MG63 (cell line): ENCODE data around the gene MSMO1. TPM values are rescaled to one million over a fixed set of nuclear protein-coding genes. Genes with fewer than 3 reads are reported as not detected.
"Not testable (repeated sequence)": the region's sequence is repeated elsewhere in the genome, so short reads cannot be mapped to it uniquely, and the experiment has no call there.

Source experiments
- DNase-seq: peaks from one replicate; pipeline ENCODE4 v3.0.0-alpha.2; 2020
- H3K27me3 ChIP-seq: fragments of 250-450 bp; sonication (Bioruptor Pico); 2 replicates; pipeline ENCODE4 v1.5.1; 2020; ENCODE audit warnings: mild to moderate bottlenecking, moderate library complexity
- H3K36me3 ChIP-seq: fragments of 250-450 bp; sonication (Bioruptor Pico); 2 replicates; pipeline ENCODE4 v1.5.1; 2020; ENCODE audit warnings: mild to moderate bottlenecking, moderate library complexity
- H3K4me3 ChIP-seq: fragments of 250-450 bp; sonication (Bioruptor Pico); 2 replicates; pipeline ENCODE4 v1.5.1; 2020; ENCODE audit warnings: mild to moderate bottlenecking, moderate library complexity
- H3K9me3 ChIP-seq: fragments of 250-450 bp; sonication (Bioruptor Pico); 2 replicates; pipeline ENCODE4 v1.5.1; 2020; ENCODE audit warnings: mild to moderate bottlenecking, moderate library complexity
- total RNA-seq: library from RNA; depleted of rRNA; stranded (reverse); fragments of >200 nt; shearing (Covaris generic); gene quantifications from 2 replicates; pipeline ENCODE4 v1.2.3, GENCODE V29; 2014; ENCODE audit warnings: low replicate concordance

Gene MSMO1
- total RNA-seq, 1 experiment from 2014 or later = 58.1 TPM

DNA sequence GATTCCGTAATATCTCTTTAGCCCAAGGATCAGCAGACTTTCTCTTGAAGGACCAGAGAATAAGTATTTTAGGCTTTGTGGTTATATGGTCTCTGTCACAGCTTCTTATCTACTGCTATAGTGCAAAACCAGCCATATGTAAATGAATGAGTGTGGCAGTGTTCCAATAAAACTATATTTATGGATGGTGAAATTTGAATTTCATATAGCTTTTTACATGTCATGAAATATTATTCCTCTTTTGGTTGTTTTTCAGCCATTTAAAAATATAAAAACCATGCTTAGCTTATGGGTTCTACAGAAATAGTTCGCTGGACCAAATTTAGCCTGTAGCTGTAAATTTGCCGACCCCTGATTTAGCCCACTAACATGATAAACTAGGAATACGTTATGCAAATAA, 18.0 kb upstream of the MSMO1 start:
- no peak for DNase-seq
- H3K4me3 ChIP-seq = no peak overlapping the region
- H3K27me3 ChIP-seq = no peaks in the 10 kb centered on the region
- no peaks in the 10 kb centered on the region for H3K36me3 ChIP-seq
- H3K9me3 ChIP-seq = no peaks in the 10 kb centered on the region

DNA sequence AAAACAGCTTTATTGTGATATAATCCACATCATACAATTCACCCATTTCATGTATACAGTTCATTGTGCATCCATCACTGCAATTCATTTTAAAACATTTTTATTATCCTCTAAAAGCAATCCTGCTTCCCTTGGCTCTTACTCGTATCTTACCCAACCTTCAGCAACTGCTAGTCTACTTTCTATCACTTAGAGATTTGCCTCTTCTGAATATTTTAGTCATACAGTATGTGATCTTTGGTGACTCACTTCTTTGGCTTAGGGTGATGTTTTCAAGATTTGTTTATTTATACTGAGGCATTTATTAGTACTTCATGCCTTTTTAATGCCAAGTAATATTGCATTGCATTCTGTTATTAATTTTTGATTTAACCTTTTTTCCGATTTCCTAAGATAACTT, 15.0 kb upstream of the MSMO1 start:
- Histone ChIP-seq H3K27me3 (no peaks in the 10 kb centered on the region), H3K36me3 (no peaks in the 10 kb centered on the region), H3K9me3 (no peaks in the 10 kb centered on the region), H3K4me3 (no peak overlapping the region)
- no peak for DNase-seq

DNA sequence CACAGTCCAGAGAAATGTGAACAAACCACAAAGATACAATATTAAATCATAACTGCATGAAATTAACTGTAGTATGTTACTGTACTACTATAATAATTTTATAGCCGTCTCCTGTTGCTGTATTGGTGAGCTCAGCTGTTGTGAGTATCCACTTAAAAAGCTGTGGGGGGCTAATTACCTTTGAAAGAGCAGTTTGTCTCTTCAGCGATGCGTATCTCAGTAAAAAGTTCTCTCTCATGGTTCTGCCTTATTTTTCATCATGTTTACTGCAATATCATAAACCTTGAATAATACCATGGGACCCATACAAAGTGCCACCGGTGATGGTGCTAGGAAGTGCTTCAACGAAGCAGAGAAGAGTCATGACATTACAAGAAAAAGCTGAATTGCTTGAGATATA, 8.4 kb upstream of the MSMO1 start:
- no peak for DNase-seq
- Histone ChIP-seq H3K36me3 (no peaks in the 10 kb centered on the region), H3K9me3 (no peaks in the 10 kb centered on the region), H3K27me3 (no peaks in the 10 kb centered on the region), H3K4me3 (no peak overlapping the region)

DNA sequence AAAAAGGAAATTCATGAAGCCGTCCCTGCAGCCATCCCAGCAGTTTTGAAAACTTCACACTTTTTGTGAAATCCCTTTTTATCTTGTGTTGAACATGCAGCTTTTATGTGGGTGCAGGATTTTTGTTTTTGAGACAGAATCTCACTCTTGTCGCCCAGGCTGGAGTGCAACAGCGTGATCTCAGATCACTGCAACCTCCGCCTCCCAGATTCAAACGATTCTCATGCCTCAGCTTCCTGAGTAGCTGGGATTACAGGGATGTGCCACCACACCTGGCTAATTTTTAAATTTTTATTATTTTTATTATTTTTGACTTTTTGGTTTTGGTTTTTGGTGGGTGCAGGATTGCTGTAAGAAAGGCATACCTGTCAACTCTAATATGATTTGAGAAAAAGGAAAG, 8.0 kb upstream of the MSMO1 start:
- Histone ChIP-seq H3K4me3 (no peak overlapping the region), H3K9me3 (no peaks in the 10 kb centered on the region), H3K27me3 (no peaks in the 10 kb centered on the region), H3K36me3 (no peaks in the 10 kb centered on the region; the same call in 1 of the 2 replicates)
- DNase-seq = no peak

DNA sequence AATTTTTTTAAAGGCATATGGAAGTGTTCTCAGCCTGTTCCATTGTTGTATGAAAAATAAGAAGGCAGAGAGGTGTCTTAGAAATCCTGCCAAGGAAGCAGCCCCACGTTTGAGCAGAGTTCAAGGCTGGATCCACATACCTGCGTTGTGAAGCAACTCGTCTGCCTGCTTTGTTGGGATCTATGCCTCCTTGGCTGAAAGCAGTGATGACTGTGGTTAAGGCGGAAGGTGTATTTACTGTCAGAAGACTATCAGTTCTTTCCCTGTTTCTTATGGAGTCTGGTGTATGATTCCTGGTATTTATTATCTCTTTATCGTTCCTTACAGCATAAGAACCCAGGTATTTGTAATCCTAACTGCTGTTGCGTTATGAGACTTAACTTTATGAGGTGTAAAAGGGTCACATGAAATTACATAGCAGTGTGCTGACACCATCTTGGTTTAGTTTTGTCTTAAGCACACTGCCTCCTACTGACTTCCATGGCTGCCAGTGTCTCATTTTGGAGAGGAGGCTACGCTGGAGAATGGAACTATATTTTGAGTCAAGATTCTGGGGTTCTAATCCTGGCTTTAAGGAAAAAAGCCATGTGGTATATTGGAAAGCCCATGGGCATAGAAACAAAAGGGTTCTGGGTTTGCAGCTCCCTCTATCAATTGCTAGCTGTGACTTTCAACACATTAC, 3.1 kb upstream of the MSMO1 start:
- Histone ChIP-seq H3K36me3 (peaks cover 3% of the 10 kb centered on the region; the same call in 1 of the 2 replicates), H3K9me3 (peaks cover 9% of the 10 kb centered on the region), H3K4me3 (no peak overlapping the region), H3K27me3 (no peaks in the 10 kb centered on the region)
- no peak for DNase-seq

DNA sequence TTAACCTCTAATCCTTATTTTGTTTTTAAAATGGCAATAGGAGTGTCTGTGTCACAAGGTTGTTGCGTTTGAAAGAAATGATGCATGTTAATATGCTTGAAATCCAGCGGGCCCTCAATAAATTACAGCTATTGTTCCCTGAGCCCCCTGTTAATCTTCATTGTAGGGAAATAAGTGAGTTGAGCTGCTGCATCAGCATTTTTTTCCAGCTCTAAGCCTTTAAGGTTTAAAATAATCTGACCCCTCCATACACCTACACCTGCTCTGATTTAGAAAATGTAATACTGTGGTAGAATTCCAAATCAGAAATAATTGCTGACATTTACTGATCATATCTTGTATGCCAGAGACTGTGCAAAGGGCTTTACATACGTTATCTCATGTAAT, 2.6 kb upstream of the MSMO1 start:
- no peak for DNase-seq
- Histone ChIP-seq H3K27me3 (no peaks in the 10 kb centered on the region), H3K36me3 (peaks cover 3% of the 10 kb centered on the region; the same call in 1 of the 2 replicates), H3K4me3 (no peak overlapping the region), H3K9me3 (peaks cover 9% of the 10 kb centered on the region)

DNA sequence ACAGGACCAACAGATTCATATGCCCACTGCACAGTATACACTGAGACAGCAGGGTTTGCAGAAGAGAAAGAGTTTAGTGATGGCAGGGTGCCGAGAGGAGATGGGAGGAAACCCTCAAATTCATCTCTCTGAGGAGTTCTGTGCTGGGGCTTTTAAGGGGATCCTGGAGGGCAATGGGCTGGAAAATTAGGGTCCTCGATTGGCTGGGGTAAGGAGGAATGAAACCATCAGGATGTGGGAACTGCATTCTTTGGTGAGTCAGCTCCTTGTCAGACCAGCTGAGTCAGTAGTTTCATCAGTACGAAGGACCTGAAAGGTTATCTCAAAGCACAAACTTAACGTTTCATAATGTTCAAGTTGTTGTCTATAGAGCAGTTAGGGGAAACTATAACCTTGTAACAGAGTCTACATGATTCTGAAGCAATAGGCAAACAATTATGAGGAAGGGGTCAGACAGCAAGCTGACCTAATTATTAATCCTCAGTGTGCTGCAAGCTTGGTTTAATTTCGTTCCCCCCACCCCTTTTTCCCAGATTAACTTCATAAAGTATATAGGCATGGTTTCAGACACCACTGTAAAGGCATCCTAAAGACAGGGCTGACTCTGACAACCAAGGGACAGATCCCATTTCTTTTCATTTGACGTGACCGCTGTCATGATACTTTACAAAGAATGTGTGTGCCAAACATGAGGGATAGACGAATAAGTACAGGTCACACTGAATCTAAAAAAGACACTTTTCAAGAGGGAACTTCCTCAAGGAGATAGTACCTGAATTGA, 1.5 kb upstream of the MSMO1 start:
- Histone ChIP-seq H3K27me3 (no peaks in the 10 kb centered on the region), H3K9me3 (peaks cover 9% of the 10 kb centered on the region), H3K36me3 (peaks cover 3% of the 10 kb centered on the region), H3K4me3 (no peak overlapping the region; the same call in 1 of the 2 replicates)
- peak; percentile 28 for DNase-seq

DNA sequence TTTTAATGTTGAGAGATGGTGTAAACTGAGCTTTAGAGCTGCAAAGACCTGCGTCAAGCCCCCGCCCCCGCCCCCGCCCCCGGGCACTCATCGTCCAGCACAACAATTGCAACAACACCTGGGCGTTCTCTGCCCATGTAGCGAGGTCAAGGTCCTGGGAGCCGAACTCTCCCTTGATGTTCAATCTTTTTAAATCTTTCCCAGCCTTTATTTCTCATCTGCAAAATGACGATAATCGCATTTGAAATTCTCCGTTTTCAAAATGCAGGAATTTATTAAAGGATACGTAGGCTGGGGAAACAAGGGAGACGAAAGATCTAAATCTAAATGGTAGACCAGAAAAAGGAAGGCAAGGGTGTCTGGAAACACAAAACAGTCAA, 648 bp upstream of the MSMO1 start:
- Histone ChIP-seq H3K9me3 (peaks cover 9% of the 10 kb centered on the region), H3K4me3 (peak overlapping the region; percentile 93), H3K36me3 (peaks cover 3% of the 10 kb centered on the region), H3K27me3 (no peaks in the 10 kb centered on the region)
- peak; percentile 7 for DNase-seq

DNA sequence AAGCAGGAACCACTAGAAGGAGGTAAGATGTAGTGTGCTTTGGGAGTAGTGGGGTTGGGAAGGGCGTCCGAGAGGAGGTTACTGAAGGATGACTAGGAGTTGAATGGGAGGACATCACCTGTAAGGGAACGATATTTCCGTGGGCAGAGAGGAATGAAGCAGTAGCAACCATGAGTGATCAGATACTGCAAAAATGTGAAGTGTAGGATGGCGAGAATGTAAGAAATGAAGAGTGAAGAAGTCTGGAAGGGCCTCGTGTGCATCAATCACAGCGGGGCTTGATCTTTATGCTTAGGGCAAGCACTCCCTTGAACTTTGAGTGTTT, 594 bp downstream of the MSMO1 start:
- Histone ChIP-seq H3K9me3 (peaks cover 9% of the 10 kb centered on the region), H3K27me3 (no peaks in the 10 kb centered on the region), H3K36me3 (peaks cover 4% of the 10 kb centered on the region), H3K4me3 (peak overlapping the region; percentile 93)
- no peak for DNase-seq

DNA sequence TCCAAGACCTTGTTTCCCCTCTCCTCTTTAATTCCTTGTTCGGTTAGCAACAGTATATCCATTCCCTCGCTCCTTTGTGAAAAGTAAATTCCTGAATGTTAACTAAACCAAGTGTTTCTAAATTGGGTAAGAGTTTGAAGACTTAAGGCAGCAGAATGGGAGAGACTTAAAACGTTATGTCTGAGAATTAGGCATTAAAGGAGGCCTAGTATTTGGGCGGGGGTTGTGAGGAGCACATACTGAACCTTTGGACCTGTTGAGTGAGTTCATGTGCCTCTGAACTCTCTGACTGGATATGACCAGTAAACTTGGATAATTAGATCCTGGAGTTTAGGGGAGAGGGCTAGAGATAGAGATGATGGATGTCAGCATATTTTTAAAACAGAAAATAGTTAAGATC, 1.2 kb downstream of the MSMO1 start:
- DNase-seq = no peak
- no peaks in the 10 kb centered on the region for H3K27me3 ChIP-seq
- peaks cover 9% of the 10 kb centered on the region for H3K9me3 ChIP-seq
- peaks cover 11% of the 10 kb centered on the region for H3K36me3 ChIP-seq
- H3K4me3 ChIP-seq = peak overlapping the region; percentile 93

DNA sequence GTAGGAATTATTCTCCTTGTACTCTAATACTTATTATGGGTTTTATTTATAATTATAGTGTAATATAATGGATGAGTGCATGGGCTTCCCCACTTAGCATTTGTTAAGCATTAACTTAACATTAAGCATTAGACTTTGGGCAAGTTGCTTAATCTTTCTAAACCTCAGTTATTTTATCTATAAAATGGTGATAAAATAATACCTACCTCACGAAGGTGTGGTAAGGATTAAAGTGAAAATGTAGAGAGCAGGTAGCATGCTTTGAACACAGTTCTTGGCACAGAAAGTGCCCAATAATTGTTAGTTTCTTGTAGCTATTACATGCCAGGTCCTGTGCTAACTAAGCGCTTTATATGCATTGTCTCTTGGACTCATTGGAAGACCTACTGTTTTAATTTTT, 2.6 kb downstream of the MSMO1 start:
- Histone ChIP-seq H3K36me3 (peaks cover 13% of the 10 kb centered on the region), H3K9me3 (peaks cover 7% of the 10 kb centered on the region), H3K27me3 (no peaks in the 10 kb centered on the region), H3K4me3 (no peak overlapping the region)
- no peak for DNase-seq

DNA sequence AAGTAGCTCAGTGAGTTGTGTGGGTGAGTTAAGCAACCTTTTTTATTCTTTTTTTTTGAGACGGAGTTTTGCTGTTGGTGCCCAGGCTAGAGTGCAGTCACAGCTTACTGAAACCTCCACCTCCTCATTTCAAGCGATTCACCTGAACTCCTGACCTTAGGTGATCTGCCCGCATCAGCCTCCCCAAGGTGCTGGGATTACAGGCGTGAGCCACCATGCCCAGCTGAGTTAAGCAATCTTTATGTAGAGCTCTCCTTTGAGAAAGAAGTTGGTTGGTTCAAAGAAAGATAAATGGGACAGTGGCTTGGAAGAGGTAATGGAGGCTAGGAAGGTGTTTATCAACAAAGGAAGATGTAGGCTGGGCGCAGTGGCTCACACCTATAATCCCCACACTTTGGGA, 3.2 kb downstream of the MSMO1 start:
- no peak for DNase-seq
- peaks cover 11% of the 10 kb centered on the region for H3K36me3 ChIP-seq
- H3K27me3 ChIP-seq = no peaks in the 10 kb centered on the region
- H3K4me3 ChIP-seq = no peak overlapping the region
- peaks cover 1% of the 10 kb centered on the region for H3K9me3 ChIP-seq

DNA sequence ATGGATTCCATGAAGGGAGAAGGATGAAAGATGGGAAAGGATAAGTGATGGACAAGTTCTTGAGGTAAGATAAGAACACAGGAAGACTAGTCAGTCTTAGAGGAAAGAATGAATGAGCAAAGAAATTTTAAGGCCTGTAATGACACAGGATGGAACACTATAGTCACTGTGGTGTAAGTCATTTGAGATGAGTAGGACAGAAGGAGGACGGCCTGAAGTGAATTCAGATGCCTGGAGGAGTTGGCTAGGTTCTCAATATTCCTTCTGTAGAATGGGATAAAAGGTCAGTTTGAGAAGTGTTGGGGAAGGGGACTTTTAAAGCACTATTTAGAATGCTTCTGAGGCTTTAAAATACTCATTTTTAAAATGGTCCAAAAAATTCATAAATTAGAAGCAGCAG, 3.9 kb downstream of the MSMO1 start:
- H3K27me3 ChIP-seq = no peaks in the 10 kb centered on the region
- no peak overlapping the region for H3K4me3 ChIP-seq
- DNase-seq = no peak
- peaks cover 11% of the 10 kb centered on the region for H3K36me3 ChIP-seq
- H3K9me3 ChIP-seq = no peaks in the 10 kb centered on the region

DNA sequence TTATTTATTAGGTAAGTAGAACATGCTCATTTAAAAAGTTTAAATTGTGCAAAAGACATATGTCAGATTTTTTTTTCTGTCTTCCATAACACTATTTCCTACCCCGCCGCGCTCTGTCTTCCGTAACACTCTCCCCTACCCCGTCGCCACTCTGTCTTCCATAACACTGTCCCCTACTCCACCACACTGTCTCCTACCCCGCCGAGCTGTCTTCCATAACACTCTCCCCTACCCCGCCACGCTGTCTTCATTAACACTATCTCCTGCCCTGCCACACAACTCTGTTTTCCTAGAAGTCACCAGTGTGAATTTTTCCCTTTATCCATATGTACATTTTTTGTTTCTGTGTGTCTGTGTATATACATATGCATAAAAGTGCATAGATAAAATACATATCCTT, 4.4 kb downstream of the MSMO1 start:
- Histone ChIP-seq H3K27me3 (no peaks in the 10 kb centered on the region), H3K4me3 (no peak overlapping the region), H3K36me3 (peaks cover 11% of the 10 kb centered on the region), H3K9me3 (no peaks in the 10 kb centered on the region)
- DNase-seq = no peak

DNA sequence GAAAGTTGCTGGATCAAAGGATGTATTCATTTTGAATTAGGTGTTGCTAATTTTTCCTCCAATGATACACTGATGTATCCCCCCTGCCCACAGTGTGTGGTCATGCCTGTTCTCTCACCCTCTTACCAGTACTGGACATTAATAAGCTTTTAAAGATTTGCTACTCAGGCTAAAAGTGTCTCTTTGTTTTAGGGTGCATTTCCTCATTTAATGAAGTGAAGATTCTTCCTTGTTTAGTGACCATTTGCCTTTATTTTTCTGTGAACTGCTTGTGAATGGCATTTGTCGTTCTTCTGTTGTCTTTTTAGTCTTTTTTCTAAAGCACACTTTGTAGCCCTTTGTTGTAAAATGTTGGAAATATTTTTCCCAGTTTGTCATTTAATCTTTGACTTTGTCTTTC, 5.0 kb downstream of the MSMO1 start:
- Histone ChIP-seq H3K27me3 (no peaks in the 10 kb centered on the region), H3K9me3 (no peaks in the 10 kb centered on the region), H3K4me3 (no peak overlapping the region), H3K36me3 (peaks cover 11% of the 10 kb centered on the region)
- DNase-seq = no peak

DNA sequence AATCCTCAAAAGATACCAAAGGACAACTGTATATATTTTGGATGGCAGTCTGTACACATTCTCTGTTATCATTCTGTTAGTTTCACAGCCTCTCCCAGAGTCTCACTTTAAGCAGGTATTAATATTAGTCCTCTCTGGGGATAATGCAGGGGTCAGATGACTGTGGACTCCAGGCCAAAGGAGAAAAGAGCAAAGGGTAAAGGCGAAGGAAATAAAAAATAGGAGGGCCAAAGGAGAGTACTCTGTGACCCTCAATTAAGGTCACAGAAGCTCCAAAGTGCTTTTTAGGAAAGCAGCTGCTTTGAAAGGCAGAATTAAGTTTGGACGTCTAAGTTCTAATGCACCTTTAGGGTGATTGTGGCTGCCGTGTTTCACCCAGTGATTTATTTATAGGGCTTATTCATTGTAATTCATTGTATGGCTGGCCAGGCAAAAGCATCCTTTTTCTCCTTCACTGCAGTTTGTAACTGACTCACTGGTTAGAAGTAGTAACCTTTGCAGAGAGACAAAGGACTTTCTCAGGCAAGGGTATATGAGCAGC, 7.8 kb downstream of the MSMO1 start:
- Histone ChIP-seq H3K36me3 (peaks cover 29% of the 10 kb centered on the region), H3K4me3 (no peak overlapping the region), H3K27me3 (no peaks in the 10 kb centered on the region), H3K9me3 (no peaks in the 10 kb centered on the region)
- DNase-seq = no peak

DNA sequence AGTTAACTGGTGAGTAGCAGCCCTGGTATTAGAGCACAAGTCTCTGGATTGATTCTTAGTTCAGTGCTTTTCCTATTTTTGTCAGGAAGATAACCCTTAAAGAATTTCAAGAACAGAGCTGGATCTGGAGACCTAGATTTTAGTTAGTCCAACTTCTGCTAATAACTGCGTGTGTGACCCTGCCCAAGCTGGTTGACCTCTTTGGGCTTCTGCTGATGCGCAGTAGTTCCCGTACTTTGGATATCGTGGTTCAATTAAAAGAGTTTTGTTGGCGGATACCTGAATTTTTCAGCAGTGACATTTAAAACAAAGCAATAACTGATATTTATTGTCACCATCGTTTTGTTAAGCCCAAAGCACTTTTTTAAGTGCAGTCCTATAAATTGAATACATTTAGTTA, 9.3 kb downstream of the MSMO1 start:
- no peak for DNase-seq
- Histone ChIP-seq H3K27me3 (no peaks in the 10 kb centered on the region), H3K4me3 (no peak overlapping the region), H3K36me3 (peaks cover 44% of the 10 kb centered on the region), H3K9me3 (no peaks in the 10 kb centered on the region)

DNA sequence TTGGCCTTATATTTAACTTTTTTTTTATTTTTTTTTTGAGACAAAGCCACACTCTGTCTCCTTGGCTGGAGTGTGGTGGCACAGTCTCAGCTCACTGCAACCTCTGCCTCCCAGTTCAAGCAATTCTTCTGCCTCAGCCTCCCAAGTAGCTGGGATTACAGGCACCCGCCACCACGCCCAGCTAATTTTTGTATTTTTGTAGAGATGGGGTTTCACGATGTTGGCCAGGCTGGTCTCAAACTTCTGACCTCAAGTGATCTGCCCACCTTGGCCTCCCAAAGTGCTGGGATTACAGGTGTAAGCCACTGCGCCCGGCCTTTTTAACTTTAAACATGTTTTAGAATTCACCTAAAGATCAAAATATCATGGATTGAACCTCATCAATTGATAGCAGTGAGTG, 14.9 kb downstream of the MSMO1 start:
- DNase-seq, H3K4me3 ChIP-seq, H3K27me3 ChIP-seq, H3K9me3 ChIP-seq: not testable (repeated sequence)
- H3K36me3 ChIP-seq = peaks cover 43% of the 10 kb centered on the region
